T-helper 9 cell (primary cell): ENCODE measurements around the gene PNRC2.
"Not testable (repeated sequence)": the region's sequence is repeated elsewhere in the genome, so short reads cannot be mapped to it uniquely, and the experiment has no call there.

Source experiments
- DNase-seq: peaks from one replicate; pipeline ENCODE4 v3.0.0-alpha.2; 2020

PNRC2 gene

DNA sequence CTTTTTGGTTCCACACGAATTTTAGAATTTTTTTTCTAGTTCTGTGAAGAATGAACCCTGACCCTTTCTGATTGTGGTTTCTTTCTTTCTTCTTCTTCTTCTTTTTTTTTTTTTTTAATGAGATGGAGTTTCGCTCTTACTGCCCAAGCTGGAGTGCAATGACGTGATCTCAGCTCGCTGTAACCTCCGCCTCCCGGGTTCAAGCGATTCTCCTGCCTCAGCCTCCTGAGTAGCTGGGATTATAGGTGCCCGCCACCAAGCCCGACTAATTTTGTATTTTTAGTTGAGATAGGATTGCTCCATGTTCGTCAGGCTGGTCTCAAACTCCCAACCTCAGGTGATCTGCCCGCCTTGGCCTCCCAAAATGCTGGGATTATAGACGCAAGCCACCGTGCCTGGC lies 32.4 kb downstream of the PNRC2 start:
- not testable (repeated sequence) for DNase-seq

DNA sequence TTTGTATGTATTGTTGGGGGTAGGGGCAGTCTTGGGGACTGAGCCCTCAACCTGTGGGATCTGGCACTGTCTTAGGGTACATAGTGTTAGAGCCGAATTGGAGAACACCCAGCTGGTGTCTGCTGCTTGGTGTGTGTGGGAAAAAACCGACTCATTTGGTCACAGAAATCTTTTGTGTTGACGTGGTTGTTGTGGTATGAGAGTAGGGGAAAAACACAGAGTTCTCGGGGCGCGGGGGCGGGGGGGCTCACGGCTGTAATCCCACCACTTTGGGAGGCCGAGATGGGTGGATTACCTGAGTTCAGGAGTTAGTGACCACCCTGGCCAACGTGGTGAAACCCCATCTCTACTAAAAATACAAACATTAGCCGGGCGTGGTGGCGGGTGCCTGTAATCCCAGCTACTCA lies 35.8 kb downstream of the PNRC2 start:
- no peak for DNase-seq

DNA sequence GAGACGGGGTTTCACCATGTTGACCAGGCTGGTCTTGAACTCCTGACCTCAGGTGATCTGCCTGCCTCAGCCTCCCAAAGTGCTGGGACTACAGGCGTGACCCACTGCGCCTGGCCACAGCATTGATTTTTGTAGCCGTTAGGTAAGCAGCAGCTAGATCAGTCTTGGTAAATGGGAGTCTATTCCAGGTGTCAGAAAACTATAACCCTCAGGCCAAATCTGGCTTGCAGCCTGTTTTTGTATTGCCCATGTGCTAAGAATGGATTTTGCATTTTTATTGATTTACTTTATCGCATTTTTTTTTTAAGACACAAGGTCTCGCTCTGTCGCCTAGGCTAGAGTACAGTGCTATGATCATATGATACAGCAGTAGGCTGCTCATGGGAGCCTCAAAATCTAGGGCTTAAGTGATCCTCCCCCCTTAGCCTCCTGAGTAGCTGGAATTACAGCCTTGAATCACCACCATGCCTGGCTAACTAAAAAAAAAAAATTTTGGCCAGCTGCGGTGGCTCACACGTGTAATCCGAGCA lies 37.1 kb downstream of the PNRC2 start:
- DNase-seq, result no peak

DNA sequence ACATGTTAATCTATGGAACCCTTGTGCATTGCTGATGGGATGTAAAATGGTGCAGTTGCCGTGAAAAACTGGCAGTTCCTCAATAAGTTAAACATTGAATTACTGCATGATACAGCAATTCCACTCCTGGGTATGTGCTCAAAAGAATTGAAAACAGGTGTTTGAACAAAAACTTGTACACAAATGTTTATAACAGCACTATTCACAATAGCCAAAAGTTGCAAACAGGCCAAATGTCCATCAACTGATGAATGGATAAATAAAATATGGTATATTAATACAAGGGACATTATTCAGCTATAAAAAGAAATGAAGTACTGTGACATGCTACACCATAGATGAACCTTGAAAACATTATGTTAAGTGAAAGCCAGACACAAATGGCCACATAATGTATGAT lies 38.2 kb downstream of the PNRC2 start:
- DNase-seq, result no peak

DNA sequence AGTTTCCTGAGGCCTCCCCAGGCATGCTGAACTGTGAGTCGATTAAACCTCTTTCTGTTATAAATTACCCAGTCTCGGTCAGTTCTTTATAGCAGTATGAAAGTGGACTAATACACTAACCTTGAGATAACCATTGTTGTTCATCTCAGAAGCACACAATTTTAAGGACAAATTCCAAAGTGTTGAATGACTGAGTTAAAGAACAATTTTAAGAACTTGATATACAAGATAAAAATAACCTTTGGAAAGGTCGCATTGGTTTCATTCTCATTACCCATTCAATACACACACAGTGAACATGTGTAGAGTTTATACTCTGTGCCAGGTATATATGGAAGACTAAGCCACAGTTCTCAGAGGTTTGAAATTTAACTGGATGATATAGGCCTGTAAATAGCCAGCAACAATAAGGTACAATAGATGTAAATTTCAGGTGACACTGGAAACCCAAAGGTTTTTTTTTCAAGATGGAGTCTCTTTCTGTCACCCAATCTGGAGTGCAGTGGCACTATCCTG lies 39.6 kb downstream of the PNRC2 start:
- DNase-seq, result no peak

DNA sequence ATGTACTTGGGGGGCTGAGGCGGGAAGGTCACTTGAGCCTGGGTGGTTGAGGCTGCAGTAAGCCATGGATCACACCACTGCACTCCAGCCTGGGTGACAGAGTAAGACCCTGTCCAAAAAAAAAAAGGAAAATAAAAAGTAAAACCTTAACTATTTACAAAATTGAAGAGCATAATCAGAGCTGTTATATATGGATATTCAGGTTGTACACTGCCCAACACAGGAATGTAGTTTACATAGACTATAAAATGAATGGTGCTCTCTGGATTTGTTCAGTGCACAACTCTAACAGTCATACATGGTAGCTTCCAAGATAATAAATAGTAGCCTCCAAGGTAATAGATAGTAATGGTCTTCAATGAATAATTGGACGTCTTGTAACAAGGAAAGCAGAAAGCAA lies 43.1 kb downstream of the PNRC2 start:
- DNase-seq, result no peak

DNA sequence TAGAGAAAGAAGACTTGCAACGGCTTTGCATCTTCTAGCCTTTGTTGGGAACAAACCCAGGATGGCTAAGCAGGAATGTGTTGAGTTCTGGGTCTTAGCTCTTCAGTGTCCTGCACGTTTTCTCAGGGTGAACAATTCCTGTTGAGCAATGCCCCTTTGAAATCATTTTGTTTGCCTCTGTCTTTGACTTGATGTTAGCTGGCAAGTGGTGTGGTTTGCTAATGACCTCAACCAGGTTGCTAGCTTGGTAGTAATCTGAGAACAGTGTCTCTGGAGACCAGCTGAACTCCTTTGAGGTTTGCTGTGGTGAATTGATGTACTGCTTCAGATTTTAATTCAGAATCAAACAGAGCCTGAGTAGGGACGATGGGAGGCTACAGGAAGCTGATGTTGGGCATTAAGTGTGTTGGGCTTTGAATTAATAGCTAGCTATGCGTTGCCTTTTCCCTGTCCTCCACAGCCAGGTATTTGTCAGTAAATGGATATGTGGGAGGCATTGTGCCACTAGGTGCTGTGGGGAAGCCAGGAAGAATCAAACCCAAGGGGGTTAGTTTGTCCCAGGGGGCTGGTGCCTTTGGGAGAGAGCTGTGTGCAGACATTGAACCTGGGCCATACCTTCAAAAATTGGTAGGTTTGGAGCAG lies 43.8 kb downstream of the PNRC2 start:
- no peak for DNase-seq

DNA sequence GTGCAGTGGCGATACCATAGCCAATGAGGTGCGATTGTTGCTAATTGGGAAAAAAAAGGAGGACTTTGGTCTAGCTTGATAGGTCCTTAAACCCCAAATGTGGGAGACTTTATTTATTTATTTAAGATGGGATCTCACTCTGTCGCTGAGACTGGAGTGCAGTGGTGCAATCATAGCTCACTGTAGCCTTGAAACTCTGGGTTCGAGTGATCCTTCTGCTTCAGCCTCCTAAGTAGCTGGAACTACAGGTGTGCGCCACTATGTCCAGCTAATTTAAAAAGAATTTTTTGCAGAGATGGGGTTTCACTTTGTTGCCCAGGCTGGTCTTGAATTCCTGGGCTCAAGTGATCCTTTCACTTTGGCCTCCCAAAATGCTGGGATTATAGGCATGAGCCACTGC lies 44.5 kb downstream of the PNRC2 start:
- DNase-seq, result no peak

DNA sequence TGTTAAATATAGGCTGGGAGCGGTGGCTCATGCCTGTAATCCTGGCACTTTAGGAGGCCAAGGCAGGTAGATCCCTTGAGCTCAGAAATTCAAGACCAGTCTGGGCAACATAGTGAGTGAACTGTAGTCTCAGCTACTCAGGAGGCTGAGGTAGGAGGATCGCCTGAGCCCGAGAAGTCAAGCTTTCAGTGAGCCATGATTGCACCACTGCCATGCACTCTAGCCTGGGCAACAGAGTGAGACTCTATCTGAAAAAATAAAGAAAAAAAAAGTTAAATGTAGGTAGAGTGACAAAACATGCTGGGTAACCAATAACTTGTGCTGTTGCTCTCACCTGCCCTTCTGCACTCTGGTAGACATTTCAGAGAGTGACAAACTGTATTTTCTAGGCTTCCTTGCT lies 45.5 kb downstream of the PNRC2 start:
- DNase-seq, result no peak

DNA sequence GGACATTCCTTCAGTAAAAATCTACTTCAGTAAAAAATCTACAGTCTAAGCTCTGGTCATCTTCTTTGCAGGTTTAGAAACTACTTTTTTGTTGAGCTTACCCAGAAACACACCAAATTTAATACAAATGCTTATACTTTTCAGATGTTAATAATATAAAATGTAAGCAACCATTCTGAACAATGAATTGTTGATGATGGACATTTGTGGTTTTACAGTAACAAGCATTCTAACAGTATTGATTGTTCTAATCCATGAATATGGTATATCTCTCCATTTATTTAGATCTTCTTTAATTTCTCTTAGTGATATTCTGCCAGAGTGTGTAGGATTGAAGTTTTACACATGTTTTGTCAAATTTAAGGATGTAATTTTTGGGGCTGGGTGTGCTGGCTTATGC lies 47.5 kb downstream of the PNRC2 start:
- no peak for DNase-seq

DNA sequence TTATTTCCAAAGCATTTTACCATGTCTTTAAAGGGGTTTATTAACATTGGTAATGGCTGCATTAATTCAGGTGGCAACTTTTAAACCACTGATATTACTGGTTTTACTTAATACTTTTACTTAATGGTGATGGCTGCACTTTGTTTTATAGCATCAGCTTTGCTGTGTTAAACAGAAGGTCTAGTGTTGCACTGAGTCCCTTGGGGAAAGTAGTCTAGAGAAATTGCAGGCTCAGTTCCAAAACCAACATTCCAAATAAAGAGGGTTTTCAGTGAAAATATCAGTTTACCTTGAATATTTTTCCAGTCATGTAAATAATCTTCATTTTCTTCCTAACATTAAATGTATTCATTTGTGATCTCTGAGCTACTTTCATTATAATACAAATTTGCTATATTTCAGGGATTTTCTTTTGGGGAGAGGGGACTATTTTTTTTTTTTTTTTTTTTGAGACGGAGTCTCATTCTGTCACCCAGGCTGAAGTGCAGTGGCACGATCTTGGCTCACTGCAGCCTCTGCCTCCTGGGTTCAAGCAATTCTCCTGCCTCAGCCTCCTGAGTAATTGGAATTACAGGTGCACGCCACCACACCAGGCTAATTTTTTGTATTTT lies 49.1 kb downstream of the PNRC2 start:
- DNase-seq, result not testable (repeated sequence)

DNA sequence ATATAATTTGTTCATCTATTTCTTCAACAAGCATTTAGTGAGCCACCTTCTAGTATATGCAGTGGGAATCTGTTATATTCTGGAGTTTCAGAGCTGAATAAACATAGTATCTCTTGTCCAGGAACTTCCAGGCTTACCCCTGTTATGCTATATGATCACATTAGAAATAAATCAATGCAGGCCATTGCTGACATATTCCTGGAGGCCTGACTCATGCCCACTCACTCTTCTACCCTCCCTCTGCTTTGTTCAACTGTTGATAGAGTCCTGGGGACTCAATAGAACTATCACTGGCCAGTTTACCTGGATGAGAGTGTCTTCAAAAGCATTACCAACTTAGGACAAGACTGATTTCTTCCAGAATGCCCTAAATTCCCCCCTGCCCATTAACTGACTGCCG lies 49.8 kb downstream of the PNRC2 start:
- no peak for DNase-seq

DNA sequence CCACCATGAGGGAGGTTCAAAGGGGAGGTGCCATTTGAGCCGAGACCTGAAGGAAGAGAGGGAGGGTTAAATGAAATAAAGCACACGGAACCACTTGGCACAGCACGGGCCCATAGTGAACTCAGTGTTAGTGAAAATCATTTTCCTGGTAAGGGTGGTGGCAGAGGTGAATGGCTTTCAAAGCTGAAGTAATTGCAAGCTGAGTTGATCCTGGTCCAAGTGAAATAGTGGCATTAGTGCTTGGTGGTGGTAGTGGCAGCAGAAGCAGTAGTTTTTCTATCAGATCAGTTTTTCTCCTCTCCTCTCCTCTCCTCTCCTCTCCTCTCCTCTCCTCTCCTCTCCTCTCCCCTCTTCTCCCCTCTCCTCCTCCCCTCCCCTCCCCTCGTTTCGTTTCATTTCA lies 51.0 kb downstream of the PNRC2 start:
- DNase-seq, result no peak

DNA sequence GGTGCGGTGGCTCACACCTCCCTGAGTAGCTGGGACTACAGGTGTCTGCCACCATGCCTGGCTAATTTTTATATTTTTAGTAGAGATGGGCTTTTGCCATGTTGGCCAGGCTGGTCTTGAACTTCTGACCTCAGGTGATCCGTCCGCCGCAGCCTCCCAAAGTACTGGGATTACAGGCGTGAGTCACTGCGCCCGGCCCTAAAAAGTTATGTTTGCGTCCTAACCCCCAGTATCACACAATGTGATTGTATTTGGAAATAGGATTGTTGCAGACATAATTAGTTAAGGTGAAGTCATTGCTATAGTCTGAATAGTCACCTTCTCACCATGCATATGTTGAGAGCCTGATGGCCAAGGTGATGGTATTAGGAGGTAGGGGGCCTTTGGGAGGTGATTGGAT lies 53.2 kb downstream of the PNRC2 start:
- DNase-seq, result not testable (repeated sequence)
